Transverse colon (tissue), 4 donors: Measurements from ENCODE around the gene RAB6B. TPM values are rescaled to one million over a fixed set of nuclear protein-coding genes. Genes with fewer than 3 reads are reported as not detected.

Experiments
- DNase-seq: peaks from one replicate; pipeline ENCODE4 v3.0.0-alpha.2; 2019
- H3K27ac ChIP-seq, 4 donors: fragments of 200-600 bp; sonication (generic); 2 replicates each; pipeline ENCODE4 v1.5.1; 2016 to 2018; ENCODE audit warnings: inconsistent platforms in 4 of 4
- H3K27me3 ChIP-seq: fragments of 200-600 bp; sonication (generic); 2 replicates; pipeline ENCODE4 v1.5.1; 2017; ENCODE audit warnings: inconsistent platforms
- H3K36me3 ChIP-seq, 4 donors: fragments of 200-600 bp; sonication (generic); 2 replicates each; pipeline ENCODE4 v1.5.1; 2017 to 2019; ENCODE audit warnings: inconsistent platforms in 4 of 4
- H3K4me1 ChIP-seq, 4 donors: fragments of 200-600 bp; sonication (generic); 2 replicates each; pipeline ENCODE4 v1.5.1; 2017 to 2020; ENCODE audit warnings: inconsistent platforms in 4 of 4
- H3K4me3 ChIP-seq, 4 donors: fragments of 200-600 bp; sonication (generic); 1 replicate in 1 of 4; 2 replicates in 3 of 4; pipeline versions ENCODE4 v1.5.1 to v1.6.1; 2017 to 2019; ENCODE audit warnings: inconsistent platforms in 4 of 4
- H3K9me3 ChIP-seq, 2 donors: fragments of 200-600 bp; sonication (generic); 2 replicates each; pipeline ENCODE4 v1.5.1; 2017 to 2019; ENCODE audit warnings: inconsistent platforms in 2 of 2
- CTCF ChIP-seq, 5 experiments: fragments of 200-600 bp in 3 of 5; fragments of 450-650 bp in 2 of 5; sonication (generic) in 3 of 5; IDR thresholded peaks; 1 replicate in 2 of 5; 2 replicates in 3 of 5; pipeline ENCODE4 v1.5.1; 2016 to 2017; ENCODE audit warnings: antibody characterized with exemption in 5 of 5, inconsistent platforms in 3 of 5, mild to moderate bottlenecking in 2 of 5, moderate library complexity in 1 of 5
- EP300 ChIP-seq: sonication (generic); formaldehyde crosslinking; IDR thresholded peaks from one replicate; pipeline ENCODE4 v1.6.1; 2017; ENCODE audit warnings: antibody characterized with exemption, low read depth
- POLR2A ChIP-seq: fragments of 450-650 bp; IDR thresholded peaks from one replicate; pipeline ENCODE4 v1.6.1; 2016; ENCODE audit warnings: antibody characterized with exemption, mild to moderate bottlenecking, moderate library complexity
- POLR2AphosphoS5 ChIP-seq, 3 donors: sonication (generic); formaldehyde crosslinking; IDR thresholded peaks; one replicate each; pipeline ENCODE4 v1.6.1; 2016; ENCODE audit warnings: antibody characterized with exemption in 3 of 3
- WGBS, 2 donors: methylation state at CpG; one replicate each; pipeline ENCODE4 v1.1.5; 2018; ENCODE audit warnings: low coverage in 1 of 2; 5-methylcytosine and 5-hydroxymethylcytosine counted together
- in situ Hi-C, 4 donors: fragments of 200-750 bp; cut with MboI; loops; one replicate each; pipeline versions ENCODE4 v1.15.0 to v1.15.1; 2017; ENCODE audit warnings: low sequenced_read_pairs in 3 of 4, low pct_ligation_motif_present in 1 of 4, low pct_unique_long_range_greater_than_20kb in 1 of 4
- intact Hi-C: fragments of 100-400 bp; cut with DNase I; formaldehyde crosslinking; loops from one replicate; pipeline ENCODE4 v1.15.1; 2023; ENCODE audit warnings: low total_unique reads
- total RNA-seq, 4 donors: library from RNA; depleted of rRNA; stranded (reverse); fragments of >200 nt; gene quantifications; one replicate each; pipeline ENCODE4 v1.1.0, GENCODE V29; 2016

Gene RAB6B
- total RNA-seq, 4 donors from 2014 or later, result 1.2 to 4.8 (median 2.2) TPM

- Histone ChIP-seq H3K4me1 (no peaks in the 10 kb centered on the region), H3K4me3 (no peak overlapping the region), H3K9me3 (no peaks in the 10 kb centered on the region), H3K27ac (no peak overlapping the region), H3K36me3 (no peaks in the 10 kb centered on the region), H3K27me3 (no peaks in the 10 kb centered on the region)
- intact Hi-C loops (no loop called here), in situ Hi-C loops (no loop called here)
- WGBS, 2 donors, result 40 to 57% methylated on average over 1 to 7 of the region's 7 CpGs
- no peak for TF ChIP-seq POLR2A
- TF ChIP-seq EP300, result no peak
- no peak for TF ChIP-seq CTCF (IDR thresholded peaks at IDR 0.05)
- no peak for TF ChIP-seq POLR2AphosphoS5 (IDR thresholded peaks at IDR 0.05)
- DNase-seq, result no peak
Observed at GRCh38 chr3:133868758-133869475, 26.8 kb downstream of the RAB6B start.

GRCh38 chr3:133868186-133868585 lies 27.5 kb downstream of the RAB6B start:
- Histone ChIP-seq H3K4me3 (no peak overlapping the region), H3K27me3 (no peaks in the 10 kb centered on the region), H3K27ac (no peak overlapping the region), H3K36me3 (no peaks in the 10 kb centered on the region), H3K4me1 (no peaks in the 10 kb centered on the region), H3K9me3 (no peaks in the 10 kb centered on the region)
- intact Hi-C loops, result no loop called here
- in situ Hi-C loops, result no loop called here
- TF ChIP-seq CTCF (IDR thresholded peaks at IDR 0.05) (no peak), POLR2A (no peak), POLR2AphosphoS5 (IDR thresholded peaks at IDR 0.05) (no peak), EP300 (no peak)
- no peak for DNase-seq
- 80 to 92% methylated on average over 3 to 8 of the region's 8 CpGs for WGBS, 2 donors

GRCh38 chr3:133866141-133866540 lies 29.5 kb downstream of the RAB6B start:
- Histone ChIP-seq H3K27me3 (no peaks in the 10 kb centered on the region), H3K9me3 (no peaks in the 10 kb centered on the region), H3K4me1 (no peaks in the 10 kb centered on the region), H3K27ac (no peak overlapping the region), H3K36me3 (no peaks in the 10 kb centered on the region), H3K4me3 (no peak overlapping the region)
- intact Hi-C loops (no loop called here), in situ Hi-C loops (no loop called here)
- TF ChIP-seq POLR2AphosphoS5 (IDR thresholded peaks at IDR 0.05) (no peak), EP300 (no peak), CTCF (IDR thresholded peaks at IDR 0.05) (no peak), POLR2A (no peak)
- DNase-seq, result no peak
- WGBS, 2 donors, result 91% methylated on average over 3 of the region's 3 CpGs; no CpG with 5 or more reads in 1 of the 2 donors

DNA sequence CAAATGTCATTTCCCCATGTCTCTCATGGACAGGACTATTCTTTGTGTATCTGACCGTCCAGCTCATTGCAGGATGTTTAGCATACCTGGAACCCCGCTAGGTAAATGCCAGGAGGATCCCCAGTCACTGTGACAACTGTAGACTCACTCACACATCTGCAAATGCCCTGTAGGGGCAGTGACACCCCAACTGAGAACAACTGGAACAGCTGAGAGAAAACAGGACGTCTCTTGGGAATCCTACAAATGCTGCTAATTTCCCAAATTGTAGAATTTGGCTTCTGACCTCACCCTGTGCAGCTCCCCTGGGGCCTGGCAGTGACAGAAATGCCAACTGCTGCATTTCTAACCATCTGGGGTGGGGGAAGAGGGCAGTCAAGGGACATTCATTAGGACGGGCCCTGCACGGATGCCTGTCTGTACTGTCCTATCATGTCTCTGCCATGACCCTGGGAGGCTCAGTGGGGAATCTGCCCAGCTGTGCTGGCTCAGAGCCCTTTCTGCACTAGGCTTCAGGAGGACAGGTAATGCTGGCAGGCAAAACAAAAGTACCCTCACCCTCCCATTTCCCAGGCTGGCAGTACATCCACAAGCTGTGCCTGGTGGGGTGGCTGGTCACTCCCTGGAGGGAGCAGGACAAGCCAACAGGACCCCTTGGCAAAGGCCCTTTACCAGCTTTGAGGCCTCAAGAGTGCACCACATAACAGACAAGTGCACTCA lies 30.4 kb downstream of the RAB6B start:
- H3K36me3 ChIP-seq, result no peaks in the 10 kb centered on the region
- H3K4me1 ChIP-seq, result no peaks in the 10 kb centered on the region
- WGBS, 2 donors, result 83% methylated on average over 5 of the region's 5 CpGs; no CpG with 5 or more reads in 1 of the 2 donors
- H3K27ac ChIP-seq, result no peak overlapping the region
- no peaks in the 10 kb centered on the region for H3K9me3 ChIP-seq
- H3K4me3 ChIP-seq, result no peak overlapping the region
- DNase-seq, result no peak
- intact Hi-C loops, result no loop called here
- H3K27me3 ChIP-seq, result no peaks in the 10 kb centered on the region
- in situ Hi-C loops, result no loop called here
- TF ChIP-seq EP300 (no peak), CTCF (IDR thresholded peaks at IDR 0.05) (no peak), POLR2AphosphoS5 (IDR thresholded peaks at IDR 0.05) (no peak), POLR2A (no peak)
